GM06990 (cell line): ENCODE measurements around the gene STK38.

Experiments
- DNase-seq: peaks from one replicate; pipeline ENCODE4 v3.0.0-alpha.2; 2011; ENCODE audit not compliant: insufficient read length; ENCODE audit errors: extremely low read depth
- H3K27me3 ChIP-seq: replicated peaks from 2 replicates; pipeline ENCODE4 v1.6.0; 2011; ENCODE audit warnings: low read length; ENCODE audit not compliant: control insufficient read depth, insufficient read depth
- H3K36me3 ChIP-seq: 2 replicates; pipeline ENCODE4 v1.5.1; 2011; ENCODE audit warnings: low read length; ENCODE audit not compliant: control insufficient read depth, insufficient read depth
- H3K4me3 ChIP-seq: replicated peaks from 2 replicates; pipeline ENCODE4 v1.5.1; 2011; ENCODE audit warnings: low read depth, mild to moderate bottlenecking, control low read depth, low read length
- CTCF ChIP-seq: IDR thresholded peaks from 2 replicates; pipeline ENCODE4 v1.5.1; 2011; ENCODE audit warnings: low read length, control low read depth, mild to moderate bottlenecking, inconsistent platforms; ENCODE audit not compliant: insufficient read depth, poor library complexity, severe bottlenecking

STK38 gene

GRCh38 chr6:36505744-36506534 is 41.3 kb downstream of the STK38 start:
- no peak for DNase-seq
- no peak for TF ChIP-seq CTCF
- no peaks in the 10 kb centered on the region for H3K27me3 ChIP-seq
- no peak overlapping the region for H3K4me3 ChIP-seq
- peaks cover 8% of the 10 kb centered on the region for H3K36me3 ChIP-seq

GRCh38 chr6:36504982-36505381 is 42.3 kb downstream of the STK38 start:
- Histone ChIP-seq H3K27me3 (no peaks in the 10 kb centered on the region), H3K36me3 (peaks cover 3% of the 10 kb centered on the region), H3K4me3 (no peak overlapping the region)
- TF ChIP-seq CTCF = no peak
- DNase-seq = no peak

GRCh38 chr6:36504181-36504580 is 43.1 kb downstream of the STK38 start:
- TF ChIP-seq CTCF = no peak
- H3K27me3 ChIP-seq = no peaks in the 10 kb centered on the region
- DNase-seq = no peak
- H3K36me3 ChIP-seq = no peaks in the 10 kb centered on the region; the same call in 1 of the 2 replicates
- H3K4me3 ChIP-seq = no peak overlapping the region

DNA sequence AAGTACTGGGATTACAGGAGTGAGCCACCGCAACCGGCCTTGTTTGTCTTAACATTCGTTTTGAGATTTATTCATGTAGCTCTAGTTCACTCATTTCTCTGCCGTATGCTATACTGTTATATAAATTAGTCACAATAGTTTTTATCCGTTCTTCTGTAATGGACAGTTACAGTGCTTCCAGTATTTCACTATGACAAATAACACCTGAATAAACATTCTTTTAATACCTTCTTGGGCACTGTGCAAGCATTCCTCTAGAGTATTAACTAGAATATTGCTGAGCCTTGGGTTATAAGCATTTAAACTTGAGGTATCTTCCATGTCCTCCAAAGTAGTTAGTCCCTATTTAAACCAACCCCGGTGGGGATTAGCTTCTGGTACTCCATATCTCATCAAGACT is 45.6 kb downstream of the STK38 start:
- Histone ChIP-seq H3K36me3 (no peaks in the 10 kb centered on the region; the same call in 1 of the 2 replicates), H3K27me3 (no peaks in the 10 kb centered on the region)
- TF ChIP-seq CTCF = no peak

GRCh38 chr6:36499918-36500317 is 47.4 kb downstream of the STK38 start:
- TF ChIP-seq CTCF = no peak
- no peak overlapping the region for H3K4me3 ChIP-seq
- no peaks in the 10 kb centered on the region for H3K27me3 ChIP-seq
- peaks cover 2% of the 10 kb centered on the region for H3K36me3 ChIP-seq
- DNase-seq = no peak

More for the DNA sequence above, 45.6 kb downstream of the STK38 start:
- H3K4me3 ChIP-seq = no peak overlapping the region
- DNase-seq = no peak
